ENCODE measurements around the gene FHL2. TPM values are rescaled to one million over a fixed set of nuclear protein-coding genes. Genes with fewer than 3 reads are reported as not detected.
A peak's percentile ranks its signal among the peaks of the same experiment; 100 is the strongest.

FHL2 gene
- total RNA-seq, 2 experiments from 2014 or later, result not detected

DNA sequence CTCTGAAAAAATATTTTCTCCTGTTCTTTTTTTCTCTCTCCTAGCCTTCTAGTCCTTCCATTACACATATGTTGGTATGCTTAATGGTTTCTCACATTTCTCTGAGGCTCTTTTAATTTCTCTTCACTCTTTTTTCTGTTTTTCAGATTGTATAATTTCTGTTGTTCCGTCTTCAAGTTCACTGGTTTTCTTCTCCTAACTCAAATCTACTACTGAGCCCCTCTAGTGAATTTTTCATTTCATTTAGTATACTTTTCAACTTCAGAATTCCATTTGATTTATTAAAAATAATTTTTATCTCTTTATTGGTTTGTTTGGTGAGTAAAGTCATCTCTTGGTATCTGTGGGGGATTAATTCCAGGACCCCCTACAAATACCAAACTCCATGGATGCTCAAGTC is 41.7 kb downstream of the FHL2 start:
- Histone ChIP-seq H2AFZ (ENCODE audit: low read length) (no peak overlapping the region), H3K27ac (ENCODE audit: low read depth, low read length, poor library complexity, severe bottlenecking) (no peak overlapping the region), H3K9me3 (ENCODE audit: low read length) (0 out of 2 replicates have a peak, but pooled peaks cover 8% of the 10 kb centered on the region), H3K4me1 (ENCODE audit: insufficient read depth, low read length, poor library complexity, severe bottlenecking) (no peaks in the 10 kb centered on the region), H3K36me3 (ENCODE audit: insufficient read depth, low read length) (peaks cover 61% of the 10 kb centered on the region), H3K4me3 (ENCODE audit: low read depth, low read length, poor library complexity, severe bottlenecking) (no peak overlapping the region), H4K20me1 (ENCODE audit: insufficient read depth, low read length) (no peaks in the 10 kb centered on the region), H3K79me2 (ENCODE audit: insufficient read depth, low read depth, low read length) (no peaks in the 10 kb centered on the region), H3K4me2 (ENCODE audit: low read length) (no peak overlapping the region), H3K9me2 (ENCODE audit: insufficient read depth, low read length) (no peaks in the 10 kb centered on the region)
- no TSS peak for BruUV-seq (replicated peaks)
- intact Hi-C loops (cut with micrococcal nuclease; ENCODE audit: unreplicated experiment), result no loop called here
- DNase-seq (ENCODE audit: low spot score), result no peak
- ChIA-PET POLR2A (interaction anchor here (1.0 kb wide), 1 partner anchor 8 kb away, joined by 3 read pairs; no protein-coding TSS in a partner anchor), CTCF (ENCODE audit: unreplicated experiment) (no interaction called here)
- no peak for TF ChIP-seq EZH2phosphoT487 (IDR thresholded peaks at IDR 0.05; ENCODE audit: borderline replicate concordance, low read depth, low read length)
- TF ChIP-seq, protein P1, sequence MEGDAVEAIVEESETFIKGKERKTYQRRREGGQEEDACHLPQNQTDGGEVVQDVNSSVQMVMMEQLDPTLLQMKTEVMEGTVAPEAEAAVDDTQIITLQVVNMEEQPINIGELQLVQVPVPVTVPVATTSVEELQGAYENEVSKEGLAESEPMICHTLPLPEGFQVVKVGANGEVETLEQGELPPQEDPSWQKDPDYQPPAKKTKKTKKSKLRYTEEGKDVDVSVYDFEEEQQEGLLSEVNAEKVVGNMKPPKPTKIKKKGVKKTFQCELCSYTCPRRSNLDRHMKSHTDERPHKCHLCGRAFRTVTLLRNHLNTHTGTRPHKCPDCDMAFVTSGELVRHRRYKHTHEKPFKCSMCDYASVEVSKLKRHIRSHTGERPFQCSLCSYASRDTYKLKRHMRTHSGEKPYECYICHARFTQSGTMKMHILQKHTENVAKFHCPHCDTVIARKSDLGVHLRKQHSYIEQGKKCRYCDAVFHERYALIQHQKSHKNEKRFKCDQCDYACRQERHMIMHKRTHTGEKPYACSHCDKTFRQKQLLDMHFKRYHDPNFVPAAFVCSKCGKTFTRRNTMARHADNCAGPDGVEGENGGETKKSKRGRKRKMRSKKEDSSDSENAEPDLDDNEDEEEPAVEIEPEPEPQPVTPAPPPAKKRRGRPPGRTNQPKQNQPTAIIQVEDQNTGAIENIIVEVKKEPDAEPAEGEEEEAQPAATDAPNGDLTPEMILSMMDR (conservative IDR thresholded peaks at IDR 0.05; ENCODE audit: low read length), result no peak

DNA sequence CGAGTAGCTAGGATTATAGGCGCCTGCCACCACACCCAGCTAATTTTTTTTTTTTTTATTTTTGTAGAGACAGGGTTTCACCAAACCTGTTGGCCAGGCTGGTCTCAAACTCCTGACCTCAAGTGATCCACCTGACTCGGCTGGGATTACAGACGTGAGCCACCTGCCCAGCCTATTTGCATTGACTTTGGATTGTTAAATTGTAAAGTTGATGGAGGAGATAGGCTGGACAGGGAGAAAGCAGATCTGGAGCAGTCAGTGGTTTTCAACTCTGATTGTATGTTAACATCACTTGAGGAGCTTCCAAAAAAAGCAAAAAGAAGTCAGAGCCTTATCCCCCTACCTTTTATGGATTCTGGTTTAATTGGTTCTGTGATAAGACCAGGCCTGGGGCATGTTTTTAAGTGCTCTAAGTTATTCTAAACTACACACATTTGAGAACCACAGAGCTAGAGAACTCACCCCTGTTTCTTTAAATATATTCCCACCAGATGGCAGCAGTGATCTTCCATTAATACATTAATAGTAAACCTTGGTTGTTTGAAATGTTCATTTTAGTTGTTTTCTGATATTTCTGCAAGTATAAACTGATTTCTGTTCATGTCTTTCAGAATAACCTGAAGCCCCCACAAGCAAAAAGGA is 54.0 kb downstream of the FHL2 start:
- Histone ChIP-seq H3K4me3 (ENCODE audit: low read depth, low read length, poor library complexity, severe bottlenecking) (no peak overlapping the region), H3K4me2 (ENCODE audit: low read length) (no peak overlapping the region), H3K27ac (ENCODE audit: low read depth, low read length, poor library complexity, severe bottlenecking) (no peak overlapping the region), H3K9me2 (ENCODE audit: insufficient read depth, low read length) (no peaks in the 10 kb centered on the region), H2AFZ (ENCODE audit: low read length) (no peak overlapping the region), H3K9me3 (ENCODE audit: low read length) (no peaks in the 10 kb centered on the region), H3K79me2 (ENCODE audit: insufficient read depth, low read depth, low read length) (peaks cover 6% of the 10 kb centered on the region; the same call in 1 of the 2 replicates), H3K4me1 (ENCODE audit: insufficient read depth, low read length, poor library complexity, severe bottlenecking) (no peaks in the 10 kb centered on the region), H3K36me3 (ENCODE audit: insufficient read depth, low read length) (peaks cover 95% of the 10 kb centered on the region), H4K20me1 (ENCODE audit: insufficient read depth, low read length) (no peaks in the 10 kb centered on the region)
- DNase-seq (ENCODE audit: low spot score), result peak; percentile 50
- intact Hi-C loops (cut with micrococcal nuclease; ENCODE audit: unreplicated experiment), result loop anchor here (10.0 kb wide), 1 partner anchor 180 kb away; no protein-coding TSS in a partner anchor
- no peak for TF ChIP-seq EZH2phosphoT487 (IDR thresholded peaks at IDR 0.05; ENCODE audit: borderline replicate concordance, low read depth, low read length)
- TF ChIP-seq, protein P1 (conservative IDR thresholded peaks at IDR 0.05; ENCODE audit: low read length), result peak; percentile 77
- ChIA-PET POLR2A (interaction anchor here (1.0 kb wide), 1 partner anchor 9 kb away, joined by 3 read pairs; no protein-coding TSS in a partner anchor), CTCF (ENCODE audit: unreplicated experiment) (no interaction called here)
- BruUV-seq (replicated peaks), result no TSS peak

DNA sequence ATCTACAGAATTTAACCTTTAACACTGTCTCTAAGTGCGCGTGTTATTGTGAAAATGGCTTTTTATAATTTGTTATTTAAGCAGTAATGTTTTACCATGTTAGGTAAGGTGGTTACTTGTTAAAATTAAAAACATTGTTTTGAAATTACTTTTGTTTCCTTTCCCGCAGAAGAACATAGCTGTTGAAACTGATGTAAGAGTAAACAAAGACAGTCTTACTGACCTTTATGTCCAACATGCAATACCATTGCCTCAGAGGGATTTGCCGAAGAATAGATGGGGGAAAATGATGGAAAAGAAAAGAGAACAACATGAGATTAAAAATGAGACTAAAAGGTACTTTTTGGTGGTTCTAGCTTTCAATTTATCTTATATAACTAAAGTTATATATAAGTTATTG is 59.4 kb downstream of the FHL2 start:
- no peak overlapping the region for H3K4me3 ChIP-seq (ENCODE audit: low read depth, low read length, poor library complexity, severe bottlenecking)
- ChIA-PET CTCF (ENCODE audit: unreplicated experiment) (interaction anchor here (1.0 kb wide), 1 partner anchor 34 kb away, joined by 3 read pairs; no protein-coding TSS in a partner anchor), POLR2A (interaction anchor here (0.6 to 1.6 kb wide), 4 partner anchors 10 to 223 kb away, joined by 3 to 6 read pairs (median 3); no protein-coding TSS in a partner anchor)
- H3K9me2 ChIP-seq (ENCODE audit: insufficient read depth, low read length), result no peaks in the 10 kb centered on the region
- no peaks in the 10 kb centered on the region for H3K9me3 ChIP-seq (ENCODE audit: low read length)
- peaks cover 54% of the 10 kb centered on the region for H3K36me3 ChIP-seq (ENCODE audit: insufficient read depth, low read length)
- no peak for DNase-seq (ENCODE audit: low spot score)
- peaks cover 25% of the 10 kb centered on the region for H3K4me1 ChIP-seq (ENCODE audit: insufficient read depth, low read length, poor library complexity, severe bottlenecking)
- H2AFZ ChIP-seq (ENCODE audit: low read length), result no peak overlapping the region
- H3K27ac ChIP-seq (ENCODE audit: low read depth, low read length, poor library complexity, severe bottlenecking), result no peak overlapping the region
- TF ChIP-seq, protein P1 (conservative IDR thresholded peaks at IDR 0.05; ENCODE audit: low read length), result no peak
- no peak for TF ChIP-seq EZH2phosphoT487 (IDR thresholded peaks at IDR 0.05; ENCODE audit: borderline replicate concordance, low read depth, low read length)
- H4K20me1 ChIP-seq (ENCODE audit: insufficient read depth, low read length), result 0 out of 2 replicates have a peak, but pooled peaks cover 6% of the 10 kb centered on the region
- H3K79me2 ChIP-seq (ENCODE audit: insufficient read depth, low read depth, low read length), result peaks cover 43% of the 10 kb centered on the region
- H3K4me2 ChIP-seq (ENCODE audit: low read length), result peak overlapping the region; percentile 92
- BruUV-seq (replicated peaks), result no TSS peak
- intact Hi-C loops (cut with micrococcal nuclease; ENCODE audit: unreplicated experiment), result loop anchor here (10.0 kb wide), 1 partner anchor 855 kb away; the partner anchor contains the start of gene UXS1

Measured in OCI-LY7 (cell line).